ENCODE measurements around the gene KIR3DL3.
"Not testable (repeated sequence)": the region's sequence is repeated elsewhere in the genome, so short reads cannot be mapped to it uniquely, and the experiment has no call there.

DNA sequence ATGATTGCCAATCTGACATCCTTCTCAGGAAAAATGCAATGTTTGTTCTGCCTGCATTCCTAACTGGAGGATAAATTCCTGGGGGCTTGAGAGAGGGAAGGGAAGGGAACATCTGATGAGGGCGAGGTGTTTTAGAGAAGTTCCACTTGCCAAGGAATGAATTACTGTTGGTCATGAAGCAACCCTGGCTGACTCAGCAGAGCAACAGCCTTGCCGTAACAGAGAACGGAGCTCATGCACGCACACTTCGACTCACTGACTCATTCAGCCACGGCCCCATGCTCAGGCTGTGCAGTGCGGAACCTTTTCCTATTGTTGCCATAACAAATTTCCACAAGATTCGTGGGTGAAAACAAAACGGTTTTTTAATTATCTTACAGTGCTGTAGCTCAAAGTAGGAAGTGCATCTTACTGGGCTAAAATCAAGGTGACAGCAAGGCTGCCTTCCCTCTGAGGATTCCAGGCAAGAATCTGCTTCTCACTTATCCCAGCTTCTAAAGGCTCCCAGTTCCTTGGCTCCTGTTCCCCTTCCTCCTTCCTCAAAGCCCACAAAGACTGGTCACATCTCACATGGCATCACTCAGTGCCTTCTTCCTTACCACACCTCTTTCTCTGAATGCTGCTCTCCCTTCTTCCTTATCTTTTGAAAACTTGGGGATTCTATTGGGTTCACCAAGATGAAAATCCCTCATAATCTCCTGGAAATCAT lies 23.5 kb downstream of the KIR3DL3 start:
- TF ChIP-seq SMC3 (IDR thresholded peaks at IDR 0.05); MYC (IDR thresholded peaks at IDR 0.05; ENCODE audit: borderline replicate concordance, low read length); CHD2 (IDR thresholded peaks at IDR 0.05; ENCODE audit: low read length, partially characterized antibody); CHD4 (IDR thresholded peaks at IDR 0.05; ENCODE audit: borderline replicate concordance): not testable (repeated sequence)
- TF ChIP-seq, protein P1, sequence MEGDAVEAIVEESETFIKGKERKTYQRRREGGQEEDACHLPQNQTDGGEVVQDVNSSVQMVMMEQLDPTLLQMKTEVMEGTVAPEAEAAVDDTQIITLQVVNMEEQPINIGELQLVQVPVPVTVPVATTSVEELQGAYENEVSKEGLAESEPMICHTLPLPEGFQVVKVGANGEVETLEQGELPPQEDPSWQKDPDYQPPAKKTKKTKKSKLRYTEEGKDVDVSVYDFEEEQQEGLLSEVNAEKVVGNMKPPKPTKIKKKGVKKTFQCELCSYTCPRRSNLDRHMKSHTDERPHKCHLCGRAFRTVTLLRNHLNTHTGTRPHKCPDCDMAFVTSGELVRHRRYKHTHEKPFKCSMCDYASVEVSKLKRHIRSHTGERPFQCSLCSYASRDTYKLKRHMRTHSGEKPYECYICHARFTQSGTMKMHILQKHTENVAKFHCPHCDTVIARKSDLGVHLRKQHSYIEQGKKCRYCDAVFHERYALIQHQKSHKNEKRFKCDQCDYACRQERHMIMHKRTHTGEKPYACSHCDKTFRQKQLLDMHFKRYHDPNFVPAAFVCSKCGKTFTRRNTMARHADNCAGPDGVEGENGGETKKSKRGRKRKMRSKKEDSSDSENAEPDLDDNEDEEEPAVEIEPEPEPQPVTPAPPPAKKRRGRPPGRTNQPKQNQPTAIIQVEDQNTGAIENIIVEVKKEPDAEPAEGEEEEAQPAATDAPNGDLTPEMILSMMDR (IDR thresholded peaks at IDR 0.05), result not testable (repeated sequence)
